ENCODE results near the gene KIF5B.
"Not testable (repeated sequence)": the region's sequence is repeated elsewhere in the genome, so short reads cannot be mapped to it uniquely, and the experiment has no call there.

KIF5B gene

DNA sequence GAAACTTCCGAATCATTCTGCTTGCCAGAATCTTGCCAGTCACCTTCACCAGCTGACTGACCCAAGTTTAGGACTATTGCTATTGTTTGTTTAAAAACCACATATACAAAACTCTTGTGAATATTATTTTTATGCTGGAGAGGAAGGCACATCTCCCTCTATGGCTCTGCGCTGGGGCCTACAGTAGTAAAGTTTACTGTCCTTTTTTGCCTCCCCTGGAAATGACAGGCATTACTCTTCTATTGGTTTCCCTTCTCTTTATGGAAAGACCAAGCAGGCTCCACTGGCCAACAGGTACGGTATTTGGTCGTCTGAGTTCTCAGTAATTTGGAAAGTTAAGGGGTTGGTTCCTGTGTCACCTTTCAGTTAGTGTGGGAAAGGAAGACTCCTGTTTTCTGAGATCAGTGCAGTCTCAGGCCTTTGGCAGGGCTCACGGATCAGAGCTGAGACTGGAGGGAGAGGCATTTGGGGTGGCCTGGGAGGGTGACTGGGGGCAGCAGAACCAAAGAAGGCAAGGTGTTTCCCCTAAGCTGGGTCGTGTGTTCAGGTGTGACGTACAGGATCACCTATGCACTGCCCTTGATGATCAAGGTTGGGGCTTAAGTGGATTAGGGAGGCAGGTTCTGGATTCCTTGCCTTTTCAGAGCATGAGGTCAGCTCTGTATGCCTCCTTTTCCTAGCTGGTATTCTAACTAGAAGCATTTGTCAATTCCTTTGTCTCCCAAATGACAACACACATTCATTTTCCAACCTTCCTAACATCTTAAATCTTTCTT lies 16.0 kb upstream of the KIF5B start:
- H3K36me3 Mint-ChIP-seq (ENCODE audit: low read depth), result no peaks in the 10 kb centered on the region
- no peak overlapping the region for H3K4me3 Mint-ChIP-seq

DNA sequence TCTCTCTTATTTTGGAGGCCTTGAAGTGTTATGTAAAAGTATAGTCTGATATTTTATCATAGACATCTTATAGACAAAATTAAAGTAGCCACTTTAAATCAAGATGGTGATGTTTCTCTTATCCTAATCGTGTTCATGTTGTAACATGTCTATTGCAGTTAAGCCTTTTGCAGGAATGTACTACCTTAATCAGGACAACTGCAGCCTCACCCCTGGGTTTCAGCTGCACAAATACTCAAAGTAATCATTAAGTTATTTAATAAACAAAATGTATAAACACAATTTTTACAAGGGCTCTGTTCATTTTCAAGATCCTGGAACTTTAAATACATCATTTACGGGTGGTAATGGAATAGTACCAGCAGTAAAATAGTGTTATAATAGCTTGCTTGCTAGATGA lies 14.4 kb upstream of the KIF5B start:
- H3K36me3 Mint-ChIP-seq (ENCODE audit: low read depth), result no peaks in the 10 kb centered on the region
- no peaks in the 10 kb centered on the region for H3K4me1 Mint-ChIP-seq (ENCODE audit: low read depth)
- H3K4me3 Mint-ChIP-seq, result no peak overlapping the region

More for the DNA sequence above, 16.0 kb upstream of the KIF5B start:
- Mint-ChIP-seq H3K4me1 (ENCODE audit: low read depth) (no peaks in the 10 kb centered on the region), H3K27ac (no peak overlapping the region), H3K27me3 (ENCODE audit: low read depth) (peaks cover 20% of the 10 kb centered on the region), H3K9me3 (no peaks in the 10 kb centered on the region)

DNA sequence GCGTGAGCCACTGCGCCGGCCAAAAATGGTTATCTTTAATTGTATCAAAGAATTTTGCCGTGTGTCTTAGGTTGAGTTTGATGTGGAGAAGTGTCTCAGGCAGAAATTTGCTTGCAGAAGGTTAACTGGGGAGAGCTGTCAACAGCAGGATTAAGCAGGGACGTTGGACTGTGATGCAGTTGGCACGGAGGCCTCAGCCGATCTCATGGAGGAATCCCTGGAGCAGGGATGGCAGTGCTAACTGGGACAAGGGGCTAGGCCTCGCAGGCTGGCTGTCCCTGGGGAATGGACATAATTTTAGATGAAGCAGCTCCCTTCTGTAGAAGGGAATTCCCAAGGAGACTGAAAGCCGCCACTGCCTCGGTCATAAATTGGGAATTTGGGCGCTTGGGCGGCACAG lies 12.3 kb upstream of the KIF5B start:
- Mint-ChIP-seq H3K4me1 (ENCODE audit: low read depth) (no peaks in the 10 kb centered on the region), H3K36me3 (ENCODE audit: low read depth) (no peaks in the 10 kb centered on the region), H3K9me3 (no peaks in the 10 kb centered on the region), H3K27ac (no peak overlapping the region), H3K4me3 (no peak overlapping the region), H3K27me3 (ENCODE audit: low read depth) (peaks cover 13% of the 10 kb centered on the region)

More for the DNA sequence above, 14.4 kb upstream of the KIF5B start:
- Mint-ChIP-seq H3K9me3 (no peaks in the 10 kb centered on the region), H3K27ac (no peak overlapping the region), H3K27me3 (ENCODE audit: low read depth) (peaks cover 17% of the 10 kb centered on the region)

DNA sequence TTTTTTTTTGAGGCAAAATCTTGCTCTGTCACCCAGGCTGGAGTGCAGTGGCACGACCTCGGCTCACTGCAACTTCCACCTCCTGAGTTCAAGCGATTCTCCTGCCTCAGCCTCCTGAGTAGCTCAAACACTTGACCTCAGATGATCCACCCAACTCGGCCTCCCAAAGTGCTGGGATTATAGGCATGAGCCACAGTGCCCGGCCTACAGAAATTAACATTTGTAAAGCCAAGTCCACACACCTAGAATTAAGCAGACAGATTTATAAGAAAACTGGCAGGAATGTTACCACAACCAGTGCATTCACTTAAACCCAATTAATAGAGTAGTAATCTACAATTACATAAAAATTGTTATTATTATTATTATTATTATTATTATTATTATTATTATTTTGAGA lies 11.7 kb upstream of the KIF5B start:
- H3K27ac Mint-ChIP-seq; H3K9me3 Mint-ChIP-seq; H3K36me3 Mint-ChIP-seq (ENCODE audit: low read depth); H3K4me1 Mint-ChIP-seq (ENCODE audit: low read depth); H3K4me3 Mint-ChIP-seq: not testable (repeated sequence)
- peaks cover 13% of the 10 kb centered on the region for H3K27me3 Mint-ChIP-seq (ENCODE audit: low read depth)

DNA sequence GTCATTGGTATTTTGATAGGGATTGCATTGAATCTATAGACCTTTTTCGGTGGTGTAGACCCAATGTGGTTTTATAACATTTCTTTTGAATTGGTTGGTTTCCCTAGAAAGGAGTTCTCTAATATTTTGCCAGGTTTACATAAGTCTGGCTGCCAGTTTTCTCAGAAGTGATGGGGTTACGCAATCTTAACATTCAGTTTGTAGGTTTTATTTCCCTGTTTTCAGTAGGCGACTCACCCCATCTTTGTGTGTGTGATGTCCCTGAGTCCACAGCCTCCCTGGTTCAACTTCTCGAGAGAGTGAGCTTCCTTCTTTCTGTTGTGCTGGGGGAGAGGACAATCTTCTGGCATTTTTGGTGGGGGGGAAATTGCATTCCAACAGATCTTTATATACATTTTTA lies 9.6 kb upstream of the KIF5B start:
- Mint-ChIP-seq H3K27ac (no peak overlapping the region), H3K9me3 (no peaks in the 10 kb centered on the region), H3K4me3 (no peak overlapping the region), H3K36me3 (ENCODE audit: low read depth) (no peaks in the 10 kb centered on the region), H3K4me1 (ENCODE audit: low read depth) (no peaks in the 10 kb centered on the region), H3K27me3 (ENCODE audit: low read depth) (peaks cover 7% of the 10 kb centered on the region)

DNA sequence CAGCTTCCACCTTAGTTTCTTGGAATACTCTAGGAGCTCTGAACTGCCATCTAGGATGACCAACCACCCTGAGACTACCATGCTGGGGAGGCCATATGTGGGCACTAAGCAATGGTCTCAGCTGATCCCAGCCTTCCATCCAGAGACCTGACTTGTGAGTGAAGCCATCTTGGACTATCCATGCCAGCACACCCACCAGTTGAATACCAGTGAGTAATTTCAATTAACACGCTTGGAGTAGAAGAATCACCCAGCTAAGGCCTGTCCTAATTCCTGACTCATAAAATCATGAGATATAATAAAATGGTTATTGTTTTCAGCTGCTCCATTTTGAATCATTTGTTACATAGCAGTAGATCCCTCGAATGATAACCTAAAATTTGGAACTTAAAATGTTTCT lies 5.2 kb upstream of the KIF5B start:
- Mint-ChIP-seq H3K36me3 (ENCODE audit: low read depth) (no peaks in the 10 kb centered on the region), H3K4me3 (no peak overlapping the region), H3K27ac (no peak overlapping the region), H3K4me1 (ENCODE audit: low read depth) (peaks cover 11% of the 10 kb centered on the region), H3K9me3 (no peaks in the 10 kb centered on the region), H3K27me3 (ENCODE audit: low read depth) (peaks cover 7% of the 10 kb centered on the region)

DNA sequence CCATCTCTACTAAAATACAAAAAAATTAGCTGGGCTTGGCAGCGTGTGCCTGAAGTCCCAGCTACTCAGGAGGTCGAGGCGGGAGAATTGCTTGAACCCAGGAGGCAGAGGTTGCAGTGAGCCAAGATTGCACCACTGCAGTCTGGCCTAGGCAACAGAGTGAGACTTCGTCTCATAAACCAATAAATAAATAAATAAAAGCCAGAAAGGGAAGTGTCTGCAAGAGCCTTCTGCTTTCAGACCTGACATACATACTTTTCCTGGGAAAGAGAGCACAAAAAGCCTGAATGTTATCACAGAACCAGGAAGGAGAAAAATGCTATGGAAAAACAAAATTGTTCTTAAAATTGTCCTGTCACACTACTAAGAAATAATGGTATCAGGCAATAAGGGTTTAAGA lies 4.1 kb upstream of the KIF5B start:
- Mint-ChIP-seq H3K9me3 (no peaks in the 10 kb centered on the region), H3K4me1 (ENCODE audit: low read depth) (peaks cover 11% of the 10 kb centered on the region), H3K36me3 (ENCODE audit: low read depth) (peaks cover 4% of the 10 kb centered on the region), H3K4me3 (no peak overlapping the region), H3K27ac (no peak overlapping the region), H3K27me3 (ENCODE audit: low read depth) (peaks cover 7% of the 10 kb centered on the region)

DNA sequence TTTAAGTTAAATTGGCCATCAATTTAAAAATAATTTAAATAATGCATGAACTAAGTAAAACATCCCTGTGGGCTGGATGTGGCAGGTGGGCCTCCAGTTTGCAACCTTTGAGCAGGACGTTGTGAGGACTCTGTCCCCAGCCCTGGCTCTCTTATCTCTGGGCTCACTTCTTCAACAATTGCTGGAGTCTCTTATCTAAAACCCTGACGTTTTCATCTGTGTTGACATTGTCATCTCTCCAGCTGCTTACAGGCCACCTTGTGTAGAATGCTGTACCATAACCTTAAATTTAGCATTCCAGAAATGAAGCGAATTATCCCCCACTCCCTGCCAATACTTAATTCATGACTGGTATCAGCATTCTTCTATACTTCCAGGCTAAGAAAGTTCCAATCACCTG lies 3.2 kb upstream of the KIF5B start:
- peaks cover 13% of the 10 kb centered on the region for H3K36me3 Mint-ChIP-seq (ENCODE audit: low read depth)
- H3K27ac Mint-ChIP-seq, result no peak overlapping the region
- no peak overlapping the region for H3K4me3 Mint-ChIP-seq
- H3K4me1 Mint-ChIP-seq (ENCODE audit: low read depth), result peaks cover 14% of the 10 kb centered on the region
- H3K9me3 Mint-ChIP-seq, result no peaks in the 10 kb centered on the region
- H3K27me3 Mint-ChIP-seq (ENCODE audit: low read depth), result peaks cover 7% of the 10 kb centered on the region

DNA sequence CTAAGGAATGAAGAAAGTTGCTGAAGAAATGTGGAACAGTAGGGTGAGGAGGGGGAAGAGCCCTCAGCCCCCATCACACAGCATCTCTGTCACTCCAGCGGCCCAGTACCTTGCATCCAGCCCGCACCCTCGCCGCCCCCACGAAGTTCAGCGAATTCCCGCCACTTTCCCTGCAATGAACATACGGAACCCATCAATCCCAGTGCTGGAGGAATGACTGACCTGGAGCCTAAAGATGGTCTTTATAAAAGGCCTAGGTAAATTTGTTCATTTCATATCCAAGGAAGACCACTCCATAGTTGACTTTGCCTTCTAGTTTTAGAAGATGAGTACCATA lies 779 bp upstream of the KIF5B start:
- H3K36me3 Mint-ChIP-seq (ENCODE audit: low read depth), result peaks cover 19% of the 10 kb centered on the region
- H3K4me3 Mint-ChIP-seq, result peak overlapping the region; percentile 95
- H3K27me3 Mint-ChIP-seq (ENCODE audit: low read depth), result no peaks in the 10 kb centered on the region
- no peaks in the 10 kb centered on the region for H3K9me3 Mint-ChIP-seq
- H3K27ac Mint-ChIP-seq, result peak overlapping the region; percentile 95
- H3K4me1 Mint-ChIP-seq (ENCODE audit: low read depth), result peaks cover 33% of the 10 kb centered on the region

DNA sequence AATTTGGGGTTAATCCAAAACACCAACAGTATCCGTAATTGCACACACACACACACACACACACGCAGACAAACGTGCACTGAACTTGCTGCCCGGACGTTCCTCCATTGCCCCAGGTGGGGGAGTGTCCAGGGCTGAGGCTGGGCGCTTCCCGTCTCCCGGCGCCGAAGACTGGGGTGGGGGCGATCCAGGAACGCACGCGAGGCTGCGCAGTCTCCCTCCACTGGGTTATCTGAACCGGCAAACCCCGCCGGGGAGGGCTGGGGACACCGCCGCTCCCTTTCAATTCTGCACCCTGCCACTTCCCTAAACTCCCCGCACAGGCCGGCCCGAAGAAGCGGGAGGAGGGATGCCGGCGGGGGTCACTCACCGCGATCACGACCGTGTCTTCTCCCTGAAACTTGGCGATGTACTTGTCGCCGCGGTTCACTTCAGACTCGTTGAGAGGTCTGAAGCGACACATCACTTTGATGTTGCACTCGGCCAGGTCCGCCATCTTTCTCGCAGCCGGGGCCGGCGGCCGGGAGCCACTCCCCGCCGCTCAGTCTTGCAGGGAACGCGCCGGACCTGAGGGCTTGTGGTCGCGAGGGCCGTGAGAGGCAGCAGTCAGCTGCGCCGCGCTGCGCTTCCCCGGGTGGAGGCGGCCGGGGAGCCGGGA lies 618 bp downstream of the KIF5B start:
- Mint-ChIP-seq H3K36me3 (ENCODE audit: low read depth) (peaks cover 19% of the 10 kb centered on the region), H3K4me1 (ENCODE audit: low read depth) (peaks cover 45% of the 10 kb centered on the region), H3K27ac (peak overlapping the region; percentile 95), H3K9me3 (no peaks in the 10 kb centered on the region), H3K4me3 (peak overlapping the region; percentile 95), H3K27me3 (ENCODE audit: low read depth) (no peaks in the 10 kb centered on the region)

DNA sequence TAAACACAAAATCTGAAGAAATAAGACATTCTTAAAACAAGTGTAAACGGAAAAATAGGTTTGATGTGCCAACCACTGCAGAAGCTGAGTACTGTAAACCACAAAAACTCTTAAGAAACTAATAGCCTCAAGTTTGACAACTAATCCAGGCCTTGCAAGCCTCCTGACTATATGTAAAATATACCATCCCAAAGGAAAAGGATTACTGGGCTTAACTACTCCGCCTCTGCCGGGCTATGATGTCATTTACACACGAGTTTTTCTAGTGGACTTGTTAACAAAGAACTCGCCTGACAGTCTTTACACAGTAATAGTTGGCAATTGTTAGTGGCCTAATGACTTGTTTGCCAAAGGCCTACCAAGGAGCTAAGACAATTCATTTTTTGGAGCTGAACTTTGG lies 2.1 kb downstream of the KIF5B start:
- no peaks in the 10 kb centered on the region for H3K9me3 Mint-ChIP-seq
- H3K27me3 Mint-ChIP-seq (ENCODE audit: low read depth), result no peaks in the 10 kb centered on the region
- peak overlapping the region; percentile 95 for H3K4me3 Mint-ChIP-seq
- peak overlapping the region; percentile 95 for H3K27ac Mint-ChIP-seq
- H3K36me3 Mint-ChIP-seq (ENCODE audit: low read depth), result peaks cover 25% of the 10 kb centered on the region
- H3K4me1 Mint-ChIP-seq (ENCODE audit: low read depth), result peaks cover 57% of the 10 kb centered on the region

DNA sequence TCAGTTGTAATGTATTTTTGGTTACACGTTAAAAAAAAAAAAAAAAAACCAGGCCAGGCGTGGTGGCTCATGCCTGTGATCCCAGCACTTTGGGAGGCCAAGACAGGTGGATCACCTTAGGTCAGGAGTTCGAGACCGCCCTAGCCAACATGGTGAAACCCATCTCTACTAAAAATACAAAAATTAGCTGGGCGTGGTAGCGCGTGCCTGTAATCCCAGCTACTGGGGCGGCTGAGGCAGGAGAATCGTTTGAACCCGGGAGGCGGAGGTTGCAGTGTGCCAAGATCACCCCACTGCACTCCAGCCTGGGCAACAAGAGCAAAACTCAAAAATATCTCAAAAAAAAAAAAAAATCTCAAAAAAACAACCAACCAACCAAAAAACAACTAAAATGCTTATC lies 2.8 kb downstream of the KIF5B start:
- peaks cover 61% of the 10 kb centered on the region for H3K4me1 Mint-ChIP-seq (ENCODE audit: low read depth)
- H3K27ac Mint-ChIP-seq; H3K27me3 Mint-ChIP-seq (ENCODE audit: low read depth); H3K9me3 Mint-ChIP-seq: not testable (repeated sequence)
- H3K4me3 Mint-ChIP-seq, result peak overlapping the region; percentile 95
- H3K36me3 Mint-ChIP-seq (ENCODE audit: low read depth), result peaks cover 26% of the 10 kb centered on the region

DNA sequence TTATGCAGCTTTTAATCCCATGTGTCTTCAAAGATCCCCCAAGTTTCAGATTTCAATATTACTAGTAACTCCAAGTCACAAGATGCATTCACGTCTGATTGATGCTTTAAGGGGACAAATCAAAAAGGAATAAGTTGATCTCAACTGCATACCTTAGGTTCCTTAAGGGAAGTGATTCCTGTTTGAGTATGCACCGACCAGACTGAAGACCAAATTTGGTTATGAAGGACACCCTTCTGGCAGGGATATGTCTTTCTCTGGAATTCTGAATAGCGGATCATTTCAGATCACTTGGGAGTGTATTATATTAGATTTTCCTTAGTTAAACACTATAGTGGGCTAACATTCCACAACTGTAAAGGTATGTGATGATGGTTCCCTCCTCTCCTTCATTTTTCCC lies 4.3 kb downstream of the KIF5B start:
- Mint-ChIP-seq H3K4me1 (ENCODE audit: low read depth) (peaks cover 64% of the 10 kb centered on the region), H3K4me3 (no peak overlapping the region), H3K36me3 (ENCODE audit: low read depth) (peaks cover 36% of the 10 kb centered on the region), H3K9me3 (no peaks in the 10 kb centered on the region), H3K27ac (no peak overlapping the region), H3K27me3 (ENCODE audit: low read depth) (no peaks in the 10 kb centered on the region)

DNA sequence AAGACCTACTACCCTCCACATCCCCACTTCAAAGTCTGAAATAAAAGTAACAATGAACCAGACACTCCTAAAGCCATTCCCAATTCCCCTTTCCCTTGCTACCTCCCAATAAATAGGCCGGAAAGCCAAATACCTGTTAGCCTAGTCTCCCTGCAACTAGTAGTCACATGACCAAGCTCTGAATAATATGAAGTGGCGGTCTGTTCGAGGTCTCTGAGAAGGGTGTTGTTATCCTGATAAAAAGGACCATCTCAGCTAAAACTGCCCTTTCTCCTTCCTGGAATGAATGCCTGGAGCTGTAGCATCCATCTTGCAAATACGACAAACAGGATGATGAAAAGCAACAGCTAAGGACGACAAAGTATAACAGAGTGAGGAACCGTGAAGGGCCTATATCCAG lies 6.0 kb downstream of the KIF5B start:
- H3K27ac Mint-ChIP-seq, result no peak overlapping the region

DNA sequence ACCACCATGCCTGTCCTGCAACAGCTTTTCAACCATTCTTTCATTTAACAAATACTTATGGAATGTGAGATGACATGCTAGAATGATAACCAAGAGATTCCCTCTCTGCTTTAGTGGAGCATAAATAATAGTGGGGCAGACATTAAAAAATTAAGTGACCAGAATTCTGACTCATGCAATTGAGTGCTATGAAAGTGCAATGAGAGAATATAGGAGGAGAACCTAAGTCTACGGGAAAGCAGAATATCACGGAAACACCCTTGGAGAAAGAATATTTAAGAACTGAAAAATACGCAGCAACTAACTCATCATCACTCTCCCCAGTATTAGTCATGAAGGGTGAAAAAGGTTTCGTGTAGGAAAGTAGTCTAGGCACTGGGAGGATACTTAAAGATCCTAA lies 7.1 kb downstream of the KIF5B start:
- no peak overlapping the region for H3K4me3 Mint-ChIP-seq
- no peak overlapping the region for H3K27ac Mint-ChIP-seq
- no peaks in the 10 kb centered on the region for H3K27me3 Mint-ChIP-seq (ENCODE audit: low read depth)
- H3K4me1 Mint-ChIP-seq (ENCODE audit: low read depth), result peaks cover 68% of the 10 kb centered on the region
- no peaks in the 10 kb centered on the region for H3K9me3 Mint-ChIP-seq
- peaks cover 42% of the 10 kb centered on the region for H3K36me3 Mint-ChIP-seq (ENCODE audit: low read depth)

More for the DNA sequence above, 6.0 kb downstream of the KIF5B start:
- H3K4me1 Mint-ChIP-seq (ENCODE audit: low read depth), result peaks cover 69% of the 10 kb centered on the region
- H3K36me3 Mint-ChIP-seq (ENCODE audit: low read depth), result peaks cover 44% of the 10 kb centered on the region
- no peaks in the 10 kb centered on the region for H3K27me3 Mint-ChIP-seq (ENCODE audit: low read depth)
- no peak overlapping the region for H3K4me3 Mint-ChIP-seq
- no peaks in the 10 kb centered on the region for H3K9me3 Mint-ChIP-seq
